GM06990 (cell line): Measurements from ENCODE around the gene RALGPS2.
"Not testable (repeated sequence)": the region's sequence is repeated elsewhere in the genome, so short reads cannot be mapped to it uniquely, and the experiment has no call there.

Experiments
- DNase-seq: peaks from one replicate; pipeline ENCODE4 v3.0.0-alpha.2; 2011; ENCODE audit not compliant: insufficient read length; ENCODE audit errors: extremely low read depth
- H3K27me3 ChIP-seq: replicated peaks from 2 replicates; pipeline ENCODE4 v1.6.0; 2011; ENCODE audit warnings: low read length; ENCODE audit not compliant: control insufficient read depth, insufficient read depth
- H3K36me3 ChIP-seq: 2 replicates; pipeline ENCODE4 v1.5.1; 2011; ENCODE audit warnings: low read length; ENCODE audit not compliant: control insufficient read depth, insufficient read depth
- H3K4me3 ChIP-seq: replicated peaks from 2 replicates; pipeline ENCODE4 v1.5.1; 2011; ENCODE audit warnings: low read depth, mild to moderate bottlenecking, control low read depth, low read length
- TF ChIP-seq, protein P1 (sequence below): IDR thresholded peaks from 2 replicates; pipeline ENCODE4 v1.5.1; 2011; ENCODE audit warnings: low read length, control low read depth, mild to moderate bottlenecking, inconsistent platforms; ENCODE audit not compliant: insufficient read depth, poor library complexity, severe bottlenecking

RALGPS2 gene

GRCh38 chr1:178947677-178947981, 222.6 kb downstream of the RALGPS2 start:
- Histone ChIP-seq H3K27me3 (no peaks in the 10 kb centered on the region; the same call in 1 of the 2 replicates), H3K36me3 (no peaks in the 10 kb centered on the region), H3K4me3 (no peak overlapping the region)
- no peak for DNase-seq
- TF ChIP-seq, protein P1, sequence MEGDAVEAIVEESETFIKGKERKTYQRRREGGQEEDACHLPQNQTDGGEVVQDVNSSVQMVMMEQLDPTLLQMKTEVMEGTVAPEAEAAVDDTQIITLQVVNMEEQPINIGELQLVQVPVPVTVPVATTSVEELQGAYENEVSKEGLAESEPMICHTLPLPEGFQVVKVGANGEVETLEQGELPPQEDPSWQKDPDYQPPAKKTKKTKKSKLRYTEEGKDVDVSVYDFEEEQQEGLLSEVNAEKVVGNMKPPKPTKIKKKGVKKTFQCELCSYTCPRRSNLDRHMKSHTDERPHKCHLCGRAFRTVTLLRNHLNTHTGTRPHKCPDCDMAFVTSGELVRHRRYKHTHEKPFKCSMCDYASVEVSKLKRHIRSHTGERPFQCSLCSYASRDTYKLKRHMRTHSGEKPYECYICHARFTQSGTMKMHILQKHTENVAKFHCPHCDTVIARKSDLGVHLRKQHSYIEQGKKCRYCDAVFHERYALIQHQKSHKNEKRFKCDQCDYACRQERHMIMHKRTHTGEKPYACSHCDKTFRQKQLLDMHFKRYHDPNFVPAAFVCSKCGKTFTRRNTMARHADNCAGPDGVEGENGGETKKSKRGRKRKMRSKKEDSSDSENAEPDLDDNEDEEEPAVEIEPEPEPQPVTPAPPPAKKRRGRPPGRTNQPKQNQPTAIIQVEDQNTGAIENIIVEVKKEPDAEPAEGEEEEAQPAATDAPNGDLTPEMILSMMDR: no peak

DNA sequence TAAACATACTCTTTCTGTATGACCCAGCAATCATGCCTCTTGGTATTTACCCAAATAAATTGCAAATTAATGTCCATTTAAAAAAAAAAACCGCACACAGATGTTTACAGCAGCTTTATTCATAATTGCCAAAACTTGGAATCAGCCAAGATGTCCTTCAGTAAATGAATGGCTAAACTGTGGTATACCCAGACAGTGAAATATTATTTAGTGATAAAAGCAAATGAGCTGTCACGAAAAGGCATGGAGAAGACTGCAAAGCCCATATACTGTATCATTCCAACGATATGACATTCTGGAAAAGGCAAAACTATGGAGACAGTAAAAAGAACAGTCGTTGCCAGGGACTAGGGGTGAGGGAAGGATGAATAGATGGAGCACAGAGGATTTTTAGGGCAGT, 223.6 kb downstream of the RALGPS2 start:
- Histone ChIP-seq H3K4me3 (no peak overlapping the region), H3K27me3 (no peaks in the 10 kb centered on the region; the same call in 1 of the 2 replicates), H3K36me3 (no peaks in the 10 kb centered on the region)
- TF ChIP-seq, protein P1: no peak
- DNase-seq: no peak

DNA sequence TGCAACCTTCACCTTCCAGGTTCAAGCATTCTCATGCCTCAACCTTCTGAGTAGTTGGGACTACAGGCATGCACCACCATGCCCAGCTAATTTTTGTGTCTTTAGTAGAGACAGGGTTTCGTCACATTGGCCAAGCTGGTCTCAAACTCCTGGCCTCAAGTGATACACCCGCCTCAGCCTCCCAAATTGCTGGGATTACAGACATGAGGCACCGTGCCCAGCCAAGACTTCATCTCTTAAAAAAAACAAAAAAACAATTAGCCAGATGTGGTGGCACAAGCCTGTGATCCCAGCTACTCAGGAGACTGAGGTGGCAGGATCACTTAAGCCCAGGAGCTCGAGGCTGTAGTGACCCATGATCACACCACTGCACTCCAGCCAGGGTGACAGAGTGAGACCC, 224.8 kb downstream of the RALGPS2 start:
- H3K27me3 ChIP-seq, H3K36me3 ChIP-seq, DNase-seq, H3K4me3 ChIP-seq: not testable (repeated sequence)

DNA sequence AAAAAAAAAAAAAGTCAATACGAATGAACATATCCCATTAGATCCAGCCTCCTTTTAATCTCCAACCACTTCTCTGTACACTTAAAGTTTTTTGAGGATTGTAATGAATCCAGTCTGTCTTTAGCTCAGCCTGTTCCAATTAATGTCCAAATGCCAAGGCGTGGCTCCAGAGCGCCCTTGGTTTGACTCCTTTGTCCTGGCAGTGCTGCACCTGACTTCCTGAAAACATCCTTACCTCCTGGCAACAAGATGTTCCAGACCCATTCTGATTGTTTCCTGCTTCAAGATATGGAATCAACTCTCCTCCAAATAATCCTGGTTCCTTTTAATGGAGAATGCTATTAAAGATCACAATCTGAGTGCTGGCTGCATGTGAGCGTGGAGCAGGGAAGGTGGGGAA, 226.6 kb downstream of the RALGPS2 start:
- H3K27me3 ChIP-seq: no peaks in the 10 kb centered on the region; the same call in 1 of the 2 replicates
- TF ChIP-seq, protein P1: no peak
- H3K36me3 ChIP-seq: no peaks in the 10 kb centered on the region
- DNase-seq: no peak
- H3K4me3 ChIP-seq: no peak overlapping the region

GRCh38 chr1:178953034-178953433, 228.0 kb downstream of the RALGPS2 start:
- TF ChIP-seq, protein P1: no peak
- Histone ChIP-seq H3K27me3 (no peaks in the 10 kb centered on the region; the same call in 1 of the 2 replicates), H3K36me3 (no peaks in the 10 kb centered on the region), H3K4me3 (no peak overlapping the region)
- no peak for DNase-seq

GRCh38 chr1:178953538-178954324, 228.7 kb downstream of the RALGPS2 start:
- Histone ChIP-seq H3K4me3 (no peak overlapping the region), H3K27me3 (no peaks in the 10 kb centered on the region; the same call in 1 of the 2 replicates), H3K36me3 (no peaks in the 10 kb centered on the region)
- TF ChIP-seq, protein P1: no peak
- no peak for DNase-seq
